GM12891 (cell line): Measurements from ENCODE around the gene KRT17.

ENCODE experiments used
- PAX5 ChIP-seq: IDR thresholded peaks from 2 replicates; pipeline ENCODE4 v1.6.1; 2011; ENCODE audit warnings: low read length, moderate library complexity, mild to moderate bottlenecking; ENCODE audit not compliant: insufficient read depth, severe bottlenecking
- POLR2A ChIP-seq: IDR thresholded peaks from 2 replicates; pipeline ENCODE4 v1.6.1; 2011; ENCODE audit warnings: low read depth, low read length, control low read depth
- POLR2AphosphoS5 ChIP-seq: IDR thresholded peaks from 2 replicates; pipeline ENCODE4 v1.6.1; 2011; ENCODE audit warnings: low read depth, low read length, control low read depth
- POU2F2 ChIP-seq: IDR thresholded peaks from 2 replicates; pipeline ENCODE4 v1.6.1; 2011; ENCODE audit warnings: low read depth, mild to moderate bottlenecking, control low read depth, low read length, moderate library complexity
- SPI1 ChIP-seq: IDR thresholded peaks from 2 replicates; pipeline ENCODE4 v1.6.1; 2011; ENCODE audit warnings: low read depth, low read length, control low read depth
- TAF1 ChIP-seq: IDR thresholded peaks from 2 replicates; pipeline ENCODE4 v1.6.1; 2011; ENCODE audit warnings: low read depth, low read length, control low read depth

- TF ChIP-seq POLR2AphosphoS5 (no peak), POLR2A (no peak), TAF1 (no peak), PAX5 (no peak), SPI1 (no peak), POU2F2 (no peak)
These were observed 18.1 kb upstream of the KRT17 start for GRCh38 chr17:41642252-41643156.
